Esophagus (tissue), 2 donors: ENCODE results near the gene NOD1. TPM values are rescaled to one million over a fixed set of nuclear protein-coding genes. Genes with fewer than 3 reads are reported as not detected.

Source experiments
- H3K27ac ChIP-seq, 2 donors: one replicate each; pipeline ENCODE4 v1.5.1; 2013; ENCODE audit warnings: low read depth in 2 of 2, mild to moderate bottlenecking in 2 of 2, inconsistent platforms in 1 of 2, low read length in 1 of 2, moderate library complexity in 1 of 2
- H3K27me3 ChIP-seq, 2 donors: one replicate each; pipeline ENCODE4 v1.6.1; 2013; ENCODE audit warnings: low read length in 2 of 2, control low read depth in 1 of 2, mild to moderate bottlenecking in 1 of 2; ENCODE audit not compliant: insufficient read depth in 2 of 2, control insufficient read depth in 1 of 2
- H3K36me3 ChIP-seq, 2 donors: one replicate each; pipeline ENCODE4 v1.6.1; 2013; ENCODE audit warnings: low read length in 1 of 2; ENCODE audit not compliant: control insufficient read depth in 2 of 2, insufficient read depth in 2 of 2
- H3K4me1 ChIP-seq, 2 donors: one replicate each; pipeline ENCODE4 v1.6.1; 2013; ENCODE audit warnings: low read length in 1 of 2; ENCODE audit not compliant: control insufficient read depth in 2 of 2, insufficient read depth in 2 of 2
- H3K4me3 ChIP-seq, 2 donors: one replicate each; pipeline ENCODE4 v1.5.1; 2013; ENCODE audit warnings: low read length in 2 of 2, mild to moderate bottlenecking in 2 of 2, low read depth in 1 of 2, moderate library complexity in 1 of 2
- H3K9me3 ChIP-seq, 2 donors: one replicate each; pipeline ENCODE4 v1.6.1; 2013; ENCODE audit warnings: mild to moderate bottlenecking in 2 of 2, low read depth in 1 of 2, low read length in 1 of 2, moderate library complexity in 1 of 2; ENCODE audit not compliant: control insufficient read depth in 2 of 2, insufficient read depth in 1 of 2
- WGBS, 2 donors: extraction: QIAGEN DNeasy Blood & Tissue Kit; methylation state at CpG; one replicate each; pipeline ENCODE4 v1.1.7; 2013; 5-methylcytosine and 5-hydroxymethylcytosine counted together
- polyA plus RNA-seq, 2 donors: library from polyadenylated mRNA; stranded (reverse); fragments of 200-250 nt; gene quantifications; one replicate each; pipeline ENCODE4 v1.2.3, GENCODE V29; 2013
- donor health status: healthy with polysubstance abuse.
- donor health status: Bipolar disorder and iron deficiency.

Gene NOD1
- polyA plus RNA-seq, 2 donors = 5.0 to 6.1 TPM

- 78 to 86% methylated on average over 5 of the region's 5 CpGs for WGBS, 2 donors
Observed at GRCh38 chr7:30465046-30465810, 13.4 kb downstream of the NOD1 start.

DNA sequence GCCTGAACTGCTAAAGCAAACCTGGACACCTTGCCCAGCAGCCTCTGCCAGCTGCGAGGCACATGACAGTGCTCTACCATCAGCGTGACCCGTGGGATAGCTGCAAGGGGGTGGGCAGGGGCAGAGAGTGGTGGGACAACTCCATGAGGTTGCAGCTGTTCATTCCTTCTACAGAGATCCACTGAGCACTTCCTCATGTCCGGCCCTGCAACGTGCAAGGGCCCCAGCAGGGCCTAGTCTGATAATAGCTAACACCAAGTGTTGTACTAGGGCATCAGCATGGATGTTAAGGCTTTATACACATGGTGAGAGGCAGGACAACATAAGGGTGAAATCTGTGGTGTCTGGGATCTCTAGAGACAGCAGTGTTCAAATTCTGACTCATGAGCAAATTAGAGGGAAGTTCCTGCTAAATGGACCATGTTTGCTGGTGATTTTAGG lies 14.3 kb downstream of the NOD1 start:
- H3K4me3 ChIP-seq = no peak overlapping the region
- no peaks in the 10 kb centered on the region for H3K36me3 ChIP-seq
- H3K9me3 ChIP-seq = no peaks in the 10 kb centered on the region
- no peak overlapping the region for H3K27ac ChIP-seq
- no peaks in the 10 kb centered on the region for H3K27me3 ChIP-seq
- WGBS, 2 donors = 70 to 83% methylated on average over 5 of the region's 5 CpGs
- H3K4me1 ChIP-seq = peaks cover 2 to 3% of the 10 kb centered on the region in 2 donors

More at GRCh38 chr7:30465046-30465810, 13.4 kb downstream of the NOD1 start:
- Histone ChIP-seq H3K27ac (peak overlapping the region in 1 of 2 donors; percentile 61), H3K27me3 (no peaks in the 10 kb centered on the region), H3K9me3 (no peaks in the 10 kb centered on the region), H3K4me3 (no peak overlapping the region), H3K4me1 (peaks cover 2 to 7% of the 10 kb centered on the region in 2 donors), H3K36me3 (no peaks in the 10 kb centered on the region)

DNA sequence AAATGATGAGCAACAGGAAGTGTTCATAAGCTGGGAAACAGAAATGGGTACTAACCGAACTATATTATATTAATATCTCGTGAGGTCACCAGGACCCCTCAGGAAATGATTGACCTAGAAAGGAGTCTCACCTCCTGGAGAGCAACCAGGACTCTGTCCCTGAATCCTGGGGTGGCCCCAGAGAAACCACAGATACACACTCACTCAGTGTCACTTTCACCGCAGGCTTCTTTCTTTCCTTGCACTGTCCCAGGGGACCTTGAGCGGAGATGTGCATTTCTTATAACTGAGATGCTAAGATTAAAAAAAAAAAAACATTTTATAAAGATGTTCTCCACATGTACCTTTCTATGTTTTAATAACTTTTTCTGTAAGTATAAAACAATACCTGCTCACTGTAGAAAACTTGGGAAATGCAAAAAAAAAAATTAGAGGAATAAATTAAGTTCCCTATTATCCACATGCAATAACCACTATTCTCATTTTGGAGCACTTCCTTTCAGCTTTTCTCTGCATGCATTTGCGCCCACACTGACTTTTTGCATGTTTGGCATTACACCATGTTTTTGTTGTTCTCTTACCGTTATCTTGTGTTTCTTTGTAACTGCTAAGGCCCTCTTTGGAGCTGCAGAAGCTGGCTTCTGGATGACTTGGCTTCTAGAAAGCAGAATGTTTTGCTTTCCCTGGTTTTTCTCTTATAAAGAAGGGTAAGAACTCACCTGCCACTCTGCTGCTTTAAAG lies 15.0 kb downstream of the NOD1 start:
- Histone ChIP-seq H3K4me1 (peaks cover 2% of the 10 kb centered on the region in 2 donors), H3K4me3 (no peak overlapping the region), H3K27me3 (no peaks in the 10 kb centered on the region), H3K27ac (no peak overlapping the region), H3K9me3 (no peaks in the 10 kb centered on the region), H3K36me3 (no peaks in the 10 kb centered on the region)
- 78 to 85% methylated on average over 6 of the region's 6 CpGs for WGBS, 2 donors

- peaks cover 0 to 3% of the 10 kb centered on the region in 2 donors for H3K36me3 ChIP-seq
- 91 to 93% methylated on average over 1 of the region's 1 CpG for WGBS, 2 donors
- no peaks in the 10 kb centered on the region for H3K27me3 ChIP-seq
- no peak overlapping the region for H3K4me3 ChIP-seq
- no peak overlapping the region for H3K27ac ChIP-seq
- peaks cover 2% of the 10 kb centered on the region in 2 donors for H3K4me1 ChIP-seq
- no peaks in the 10 kb centered on the region for H3K9me3 ChIP-seq
Observed at GRCh38 chr7:30462179-30462578, 16.4 kb downstream of the NOD1 start.

DNA sequence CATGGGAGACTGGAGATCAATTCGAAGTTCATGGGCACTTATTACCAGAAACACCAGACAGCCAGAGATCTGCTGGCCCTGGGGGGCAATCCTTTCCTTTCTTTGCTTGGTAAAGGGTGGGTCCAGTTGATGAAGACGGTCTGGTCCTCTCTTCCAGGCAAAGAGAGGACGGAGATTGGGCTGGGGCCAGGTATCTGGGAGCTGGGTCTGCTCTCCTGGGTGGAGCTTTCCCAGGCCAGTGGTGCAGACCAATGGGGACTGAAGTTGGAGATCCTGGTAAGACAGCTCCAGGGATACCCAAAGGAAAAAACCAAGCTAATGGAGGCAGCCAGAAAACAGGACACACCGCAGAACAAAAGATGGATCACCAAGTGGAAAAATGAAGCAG lies 18.3 kb downstream of the NOD1 start:
- peak overlapping the region; percentile 16 to 33 for H3K27ac ChIP-seq
- H3K36me3 ChIP-seq = peaks cover 9 to 10% of the 10 kb centered on the region in 2 donors
- peaks cover 2% of the 10 kb centered on the region in 2 donors for H3K4me1 ChIP-seq
- WGBS, 2 donors = 80 to 82% methylated on average over 4 of the region's 4 CpGs
- no peaks in the 10 kb centered on the region for H3K9me3 ChIP-seq
- no peaks in the 10 kb centered on the region for H3K27me3 ChIP-seq
- no peak overlapping the region for H3K4me3 ChIP-seq

DNA sequence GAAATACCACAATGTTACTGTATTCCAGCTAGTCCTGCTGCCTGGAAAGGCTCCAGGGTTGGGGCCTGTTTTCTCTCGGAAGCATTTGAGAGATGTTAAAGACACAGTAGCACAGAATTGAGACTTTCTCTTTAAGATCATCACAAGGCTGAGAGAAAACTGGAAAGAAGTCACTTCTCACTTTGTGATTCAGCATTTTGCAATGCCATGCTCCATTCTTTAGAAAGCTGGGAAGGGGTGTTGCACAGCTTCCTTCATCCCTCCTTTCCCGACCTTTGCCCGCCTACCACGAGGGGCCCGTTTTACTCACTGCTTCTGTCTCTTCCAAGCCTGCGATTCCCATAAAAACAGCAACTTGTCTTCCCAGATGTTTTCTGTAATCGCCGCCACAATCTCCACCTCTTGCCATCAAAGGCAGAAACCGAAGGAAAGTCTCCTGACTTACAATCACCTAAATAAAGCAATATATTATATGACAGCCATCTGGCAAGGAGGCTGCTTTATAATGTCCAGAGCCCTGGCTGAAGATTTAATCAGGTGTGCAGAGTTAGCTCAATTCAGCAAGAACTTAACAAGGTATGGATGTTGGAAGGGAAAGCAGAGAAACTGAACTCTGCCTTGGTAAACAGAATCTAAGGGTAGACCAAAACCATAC lies 18.9 kb downstream of the NOD1 start:
- H3K27ac ChIP-seq = peak overlapping the region; percentile 16 to 37
- no peaks in the 10 kb centered on the region for H3K9me3 ChIP-seq
- no peak overlapping the region for H3K4me3 ChIP-seq
- H3K27me3 ChIP-seq = no peaks in the 10 kb centered on the region
- peaks cover 10 to 15% of the 10 kb centered on the region in 2 donors for H3K36me3 ChIP-seq
- 51 to 61% methylated on average over 9 of the region's 9 CpGs for WGBS, 2 donors
- peaks cover 0 to 2% of the 10 kb centered on the region in 2 donors for H3K4me1 ChIP-seq

DNA sequence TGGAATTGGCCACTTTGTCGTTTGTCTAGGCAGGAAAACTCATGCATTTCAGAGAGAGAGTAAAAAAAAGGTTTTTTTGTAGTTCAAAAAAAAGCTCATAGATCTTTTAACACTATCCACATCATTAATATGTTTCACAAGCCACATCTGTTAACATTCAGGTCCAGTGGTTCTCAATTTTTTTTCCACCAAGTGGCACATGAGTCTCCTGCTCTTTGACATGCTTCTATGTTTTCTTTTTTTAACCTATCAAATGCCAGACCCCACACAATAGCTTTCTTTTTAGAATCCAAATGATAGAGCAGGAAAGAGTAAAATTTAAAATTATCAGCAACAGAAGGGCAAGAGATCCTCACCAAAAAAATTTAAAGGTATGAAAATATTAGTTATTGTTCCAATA lies 20.3 kb downstream of the NOD1 start:
- Histone ChIP-seq H3K4me1 (no peaks in the 10 kb centered on the region), H3K27me3 (no peaks in the 10 kb centered on the region), H3K27ac (no peak overlapping the region), H3K9me3 (no peaks in the 10 kb centered on the region), H3K36me3 (peaks cover 10 to 19% of the 10 kb centered on the region in 2 donors), H3K4me3 (no peak overlapping the region)
- 56 to 60% methylated on average over 1 of the region's 1 CpG for WGBS, 2 donors

- H3K36me3 ChIP-seq = peaks cover 21 to 42% of the 10 kb centered on the region in 2 donors
- H3K27me3 ChIP-seq = no peaks in the 10 kb centered on the region
- 67 to 72% methylated on average over 3 of the region's 3 CpGs for WGBS, 2 donors
- no peak overlapping the region for H3K4me3 ChIP-seq
- no peaks in the 10 kb centered on the region for H3K9me3 ChIP-seq
- H3K4me1 ChIP-seq = no peaks in the 10 kb centered on the region
- H3K27ac ChIP-seq = no peak overlapping the region
Observed at GRCh38 chr7:30453921-30454320, 24.7 kb downstream of the NOD1 start.

- 95 to 97% methylated on average over 8 of the region's 8 CpGs for WGBS, 2 donors
Observed at GRCh38 chr7:30453016-30453415, 25.6 kb downstream of the NOD1 start.

More at GRCh38 chr7:30453016-30453415, 25.6 kb downstream of the NOD1 start:
- Histone ChIP-seq H3K4me3 (no peak overlapping the region), H3K27ac (no peak overlapping the region), H3K9me3 (no peaks in the 10 kb centered on the region), H3K4me1 (no peaks in the 10 kb centered on the region), H3K36me3 (peaks cover 21 to 46% of the 10 kb centered on the region in 2 donors), H3K27me3 (no peaks in the 10 kb centered on the region)
